Measurements from ENCODE around the gene VGLL4.

DNA sequence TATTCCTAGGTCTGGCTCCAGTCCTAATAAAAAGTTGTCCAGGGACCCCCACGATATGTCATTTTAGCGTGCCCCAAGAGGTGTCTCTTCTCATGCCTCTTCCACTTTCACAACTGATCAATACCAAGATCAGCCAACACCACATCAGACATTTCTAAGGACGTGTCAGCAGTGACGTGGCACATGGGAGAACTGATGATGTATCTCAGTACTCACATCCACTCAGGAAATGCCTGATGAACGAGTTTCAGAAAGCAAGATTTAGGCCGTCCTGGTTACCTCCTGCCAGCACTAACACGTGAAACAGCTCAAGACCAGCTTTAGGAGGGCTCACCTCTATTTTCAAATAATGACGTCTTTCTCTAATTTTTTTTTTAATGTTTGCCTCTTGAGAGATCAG, 19.6 kb downstream of the VGLL4 start:
- TF ChIP-seq, protein P1, sequence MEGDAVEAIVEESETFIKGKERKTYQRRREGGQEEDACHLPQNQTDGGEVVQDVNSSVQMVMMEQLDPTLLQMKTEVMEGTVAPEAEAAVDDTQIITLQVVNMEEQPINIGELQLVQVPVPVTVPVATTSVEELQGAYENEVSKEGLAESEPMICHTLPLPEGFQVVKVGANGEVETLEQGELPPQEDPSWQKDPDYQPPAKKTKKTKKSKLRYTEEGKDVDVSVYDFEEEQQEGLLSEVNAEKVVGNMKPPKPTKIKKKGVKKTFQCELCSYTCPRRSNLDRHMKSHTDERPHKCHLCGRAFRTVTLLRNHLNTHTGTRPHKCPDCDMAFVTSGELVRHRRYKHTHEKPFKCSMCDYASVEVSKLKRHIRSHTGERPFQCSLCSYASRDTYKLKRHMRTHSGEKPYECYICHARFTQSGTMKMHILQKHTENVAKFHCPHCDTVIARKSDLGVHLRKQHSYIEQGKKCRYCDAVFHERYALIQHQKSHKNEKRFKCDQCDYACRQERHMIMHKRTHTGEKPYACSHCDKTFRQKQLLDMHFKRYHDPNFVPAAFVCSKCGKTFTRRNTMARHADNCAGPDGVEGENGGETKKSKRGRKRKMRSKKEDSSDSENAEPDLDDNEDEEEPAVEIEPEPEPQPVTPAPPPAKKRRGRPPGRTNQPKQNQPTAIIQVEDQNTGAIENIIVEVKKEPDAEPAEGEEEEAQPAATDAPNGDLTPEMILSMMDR (IDR thresholded peaks at IDR 0.05; ENCODE audit: insufficient read depth, low read length, poor library complexity, severe bottlenecking): no peak
- TF ChIP-seq EZH2phosphoT487 (conservative IDR thresholded peaks at IDR 0.05; ENCODE audit: low read length): no peak
